Activated CD4-positive, alpha-beta T cell treated with anti-CD3 and anti-CD28 coated beads for 36 hours (primary cell): ENCODE results near the gene COG8. TPM values are rescaled to one million over a fixed set of nuclear protein-coding genes. Genes with fewer than 3 reads are reported as not detected.
A peak's percentile ranks its signal among the peaks of the same experiment; 100 is the strongest.
"Not testable (repeated sequence)": the region's sequence is repeated elsewhere in the genome, so short reads cannot be mapped to it uniquely, and the experiment has no call there.

Experiments
- ATAC-seq: fragments of 200-7000 bp; cut with Tn5 transposase; one replicate; pipeline ENCODE4 v1.10.0; 2021; ENCODE audit warnings: mild to moderate bottlenecking, moderate library complexity
- CTCF ChIA-PET: fragments of 350-600 bp; sonication (Branson Sonifier 250); formaldehyde crosslinking; loops from one replicate; lab custom pipeline; 2021; ENCODE audit warnings: antibody characterized with exemption; lab: Charles Lee
- POLR2A ChIA-PET: fragments of 350-600 bp; sonication (Branson Sonifier 250); formaldehyde crosslinking; loops from one replicate; lab custom pipeline; 2021; ENCODE audit warnings: antibody characterized with exemption, inconsistent platforms; lab: Charles Lee
- DNase-seq: peaks from one replicate; pipeline ENCODE4 v3.0.0-alpha.2; 2020
- H3K27ac Mint-ChIP-seq: one replicate; pipeline ENCODE4 v1.8.0; 2021; ENCODE audit warnings: mixed read lengths
- H3K27me3 Mint-ChIP-seq: one replicate; pipeline ENCODE4 v1.8.0; 2021; ENCODE audit warnings: mixed read lengths
- H3K36me3 Mint-ChIP-seq: one replicate; pipeline ENCODE4 v1.8.0; 2021; ENCODE audit warnings: low read depth, mixed read lengths
- H3K4me1 Mint-ChIP-seq: one replicate; pipeline ENCODE4 v1.8.0; 2021; ENCODE audit warnings: mixed read lengths
- H3K4me3 Mint-ChIP-seq: one replicate; pipeline ENCODE4 v1.8.0; 2021; ENCODE audit warnings: mild to moderate bottlenecking, moderate library complexity, mixed read lengths
- H3K9me3 Mint-ChIP-seq: one replicate; pipeline ENCODE4 v1.8.0; 2021; ENCODE audit warnings: low read depth, mixed read lengths
- intact Hi-C, 2 experiments: fragments of 100-400 bp; cut with DNase I in 1 of 2; cut with micrococcal nuclease in 1 of 2; formaldehyde crosslinking; loops; one replicate each; pipeline versions ENCODE4 v1.14.2 to v1.15.1; 2022 to 2024; cut with DNase I, micrococcal nuclease
- total RNA-seq, 2 experiments: library from RNA; stranded (reverse); gene quantifications; one replicate each; pipeline ENCODE4 v1.2.3, GENCODE V29; 2021

COG8 gene
- total RNA-seq, 2 experiments from 2014 or later, result 30.0 to 30.3 TPM

- CTCF ChIA-PET, result interaction anchor here (1.1 kb wide), 1 partner anchor 27 kb away, joined by 4 read pairs; no protein-coding TSS in a partner anchor
- no peak overlapping the region for H3K27ac Mint-ChIP-seq
These were observed 29.5 kb upstream of the COG8 start for GRCh38 chr16:69368866-69369265.

GRCh38 chr16:69367980-69368379 is 28.6 kb upstream of the COG8 start:
- Mint-ChIP-seq H3K4me1 (peaks cover 21% of the 10 kb centered on the region), H3K9me3 (no peaks in the 10 kb centered on the region), H3K27me3 (no peaks in the 10 kb centered on the region), H3K4me3 (no peak overlapping the region), H3K27ac (peak overlapping the region; percentile 29), H3K36me3 (peaks cover 62% of the 10 kb centered on the region)
- no peak for ATAC-seq
- ChIA-PET POLR2A (no interaction called here), CTCF (interaction anchor here (1.1 kb wide), 1 partner anchor 28 kb away, joined by 4 read pairs; no protein-coding TSS in a partner anchor)
- DNase-seq, result no peak
- intact Hi-C loops, result no loop called here

More at GRCh38 chr16:69368866-69369265, 29.5 kb upstream of the COG8 start:
- peaks cover 60% of the 10 kb centered on the region for H3K36me3 Mint-ChIP-seq
- intact Hi-C loops, result no loop called here
- no peaks in the 10 kb centered on the region for H3K9me3 Mint-ChIP-seq
- H3K27me3 Mint-ChIP-seq, result no peaks in the 10 kb centered on the region
- H3K4me3 Mint-ChIP-seq, result no peak overlapping the region
- H3K4me1 Mint-ChIP-seq, result peaks cover 24% of the 10 kb centered on the region
- no peak for ATAC-seq
- DNase-seq, result no peak
- POLR2A ChIA-PET, result no interaction called here

GRCh38 chr16:69366431-69366830 is 27.1 kb upstream of the COG8 start:
- ATAC-seq, result peak; percentile 83
- Mint-ChIP-seq H3K27me3 (no peaks in the 10 kb centered on the region), H3K36me3 (peaks cover 58% of the 10 kb centered on the region), H3K9me3 (no peaks in the 10 kb centered on the region), H3K4me1 (peaks cover 21% of the 10 kb centered on the region), H3K4me3 (no peak overlapping the region), H3K27ac (peak overlapping the region; percentile 75)
- intact Hi-C loops, result no loop called here
- DNase-seq, result peak; percentile 54
- ChIA-PET POLR2A (no interaction called here), CTCF (interaction anchor here (0.7 to 1.0 kb wide), 2 partner anchors 11 to 32 kb away, joined by 3 read pairs; no protein-coding TSS in a partner anchor)

- H3K27ac Mint-ChIP-seq, result peak overlapping the region; percentile 75
- POLR2A ChIA-PET, result no interaction called here
- intact Hi-C loops, result no loop called here
These were observed 26.5 kb upstream of the COG8 start for GRCh38 chr16:69365901-69366300.

GRCh38 chr16:69364088-69364487 is 24.7 kb upstream of the COG8 start:
- CTCF ChIA-PET, result no interaction called here

More at GRCh38 chr16:69365901-69366300, 26.5 kb upstream of the COG8 start:
- ATAC-seq (no peak), DNase-seq (no peak)
- Mint-ChIP-seq H3K4me3 (no peak overlapping the region), H3K36me3 (peaks cover 57% of the 10 kb centered on the region), H3K27me3 (no peaks in the 10 kb centered on the region), H3K9me3 (no peaks in the 10 kb centered on the region), H3K4me1 (peaks cover 21% of the 10 kb centered on the region)
- CTCF ChIA-PET, result no interaction called here

GRCh38 chr16:69363281-69363717 is 23.9 kb upstream of the COG8 start:
- intact Hi-C loops, result no loop called here
- ChIA-PET CTCF (no interaction called here), POLR2A (no interaction called here)
- Mint-ChIP-seq H3K27ac (no peak overlapping the region), H3K27me3 (no peaks in the 10 kb centered on the region), H3K36me3 (peaks cover 44% of the 10 kb centered on the region), H3K4me1 (peaks cover 19% of the 10 kb centered on the region), H3K9me3 (no peaks in the 10 kb centered on the region), H3K4me3 (no peak overlapping the region)
- ATAC-seq (no peak), DNase-seq (no peak)

More at GRCh38 chr16:69364088-69364487, 24.7 kb upstream of the COG8 start:
- Mint-ChIP-seq H3K36me3 (peaks cover 47% of the 10 kb centered on the region), H3K27ac (no peak overlapping the region), H3K4me3 (no peak overlapping the region), H3K4me1 (peaks cover 19% of the 10 kb centered on the region), H3K27me3 (no peaks in the 10 kb centered on the region), H3K9me3 (no peaks in the 10 kb centered on the region)
- POLR2A ChIA-PET, result no interaction called here
- intact Hi-C loops, result no loop called here
- DNase-seq (no peak), ATAC-seq (no peak)

- ATAC-seq, H3K27me3 Mint-ChIP-seq, CTCF ChIA-PET, H3K9me3 Mint-ChIP-seq, POLR2A ChIA-PET, H3K4me1 Mint-ChIP-seq, H3K27ac Mint-ChIP-seq, DNase-seq, intact Hi-C loops, H3K4me3 Mint-ChIP-seq: not testable (repeated sequence)
- H3K36me3 Mint-ChIP-seq, result peaks cover 31% of the 10 kb centered on the region
These were observed 20.7 kb upstream of the COG8 start for GRCh38 chr16:69360070-69360469.

- no peaks in the 10 kb centered on the region for H3K4me1 Mint-ChIP-seq
- no peak for ATAC-seq
- ChIA-PET POLR2A (interaction anchor here (0.6 to 0.7 kb wide), 2 partner anchors 26 to 701 kb away, joined by 4 to 6 read pairs; no protein-coding TSS in a partner anchor), CTCF (interaction anchor here (0.8 kb wide), 1 partner anchor 403 kb away, joined by 3 read pairs; no protein-coding TSS in a partner anchor)
- H3K4me3 Mint-ChIP-seq, result no peak within 1 kb of the TSS
- H3K36me3 Mint-ChIP-seq, result peaks cover 29% of the 10 kb centered on the region
- no peaks in the 10 kb centered on the region for H3K9me3 Mint-ChIP-seq
- H3K27ac Mint-ChIP-seq, result no peak within 1 kb of the TSS
- no peak for DNase-seq
- intact Hi-C loops, result no loop called here
- H3K27me3 Mint-ChIP-seq, result no peaks in the 10 kb centered on the region
These were observed 12.1 kb upstream of the COG8 start, which contains the start of gene TMED6 for GRCh38 chr16:69351309-69352027. TSS of gene TMED6 (minus strand) at chr16:69351786. CDS start at chr16:69351753, 33 bp downstream.

- DNase-seq, result no peak
- H3K36me3 Mint-ChIP-seq, result peaks cover 29% of the 10 kb centered on the region
- ChIA-PET CTCF (interaction anchor here (0.8 kb wide), 2 partner anchors 374 to 404 kb away, joined by 3 to 4 read pairs; no protein-coding TSS in a partner anchor), POLR2A (no interaction called here)
- H3K4me1 Mint-ChIP-seq, result peaks cover 5% of the 10 kb centered on the region
- H3K9me3 Mint-ChIP-seq, result no peaks in the 10 kb centered on the region
- no peak for ATAC-seq
- H3K27ac Mint-ChIP-seq, result no peak overlapping the region
- H3K27me3 Mint-ChIP-seq, result no peaks in the 10 kb centered on the region
- H3K4me3 Mint-ChIP-seq, result no peak overlapping the region
- intact Hi-C loops, result no loop called here
These were observed 11.3 kb upstream of the COG8 start for GRCh38 chr16:69350536-69351133.

GRCh38 chr16:69349536-69349935 is 10.2 kb upstream of the COG8 start:
- intact Hi-C loops, result no loop called here
- no peaks in the 10 kb centered on the region for H3K27me3 Mint-ChIP-seq
- no peaks in the 10 kb centered on the region for H3K9me3 Mint-ChIP-seq
- H3K36me3 Mint-ChIP-seq, result peaks cover 31% of the 10 kb centered on the region
- H3K4me3 Mint-ChIP-seq, result no peak overlapping the region
- CTCF ChIA-PET, result no interaction called here
- POLR2A ChIA-PET, result no interaction called here
- DNase-seq (no peak), ATAC-seq (no peak)
- H3K27ac Mint-ChIP-seq, result no peak overlapping the region
- H3K4me1 Mint-ChIP-seq, result peaks cover 8% of the 10 kb centered on the region

GRCh38 chr16:69348222-69348621 is 8.9 kb upstream of the COG8 start:
- no peak for ATAC-seq
- ChIA-PET CTCF (interaction anchor here (0.6 kb wide), 1 partner anchor 48 kb away, joined by 3 read pairs; no protein-coding TSS in a partner anchor), POLR2A (interaction anchor here (0.7 kb wide), 1 partner anchor 13 kb away, joined by 3 read pairs; no protein-coding TSS in a partner anchor)
- Mint-ChIP-seq H3K36me3 (peaks cover 36% of the 10 kb centered on the region), H3K27me3 (no peaks in the 10 kb centered on the region), H3K4me1 (peaks cover 8% of the 10 kb centered on the region), H3K27ac (no peak overlapping the region), H3K9me3 (no peaks in the 10 kb centered on the region), H3K4me3 (no peak overlapping the region)
- DNase-seq, result no peak
- intact Hi-C loops, result no loop called here
